Stimulated activated CD4-positive, alpha-beta T cell treated with anti-CD3 and anti-CD28 coated beads, TNF-alpha, amount 100 ng/mL, for 24 hours (primary cell): Measurements from ENCODE around the gene PARD3.

Experiments used
- DNase-seq, 3 experiments: peaks; one replicate each; pipeline ENCODE4 v3.0.0-alpha.2; 2020; ENCODE audit warnings: low read depth in 3 of 3

The PARD3 gene

DNA sequence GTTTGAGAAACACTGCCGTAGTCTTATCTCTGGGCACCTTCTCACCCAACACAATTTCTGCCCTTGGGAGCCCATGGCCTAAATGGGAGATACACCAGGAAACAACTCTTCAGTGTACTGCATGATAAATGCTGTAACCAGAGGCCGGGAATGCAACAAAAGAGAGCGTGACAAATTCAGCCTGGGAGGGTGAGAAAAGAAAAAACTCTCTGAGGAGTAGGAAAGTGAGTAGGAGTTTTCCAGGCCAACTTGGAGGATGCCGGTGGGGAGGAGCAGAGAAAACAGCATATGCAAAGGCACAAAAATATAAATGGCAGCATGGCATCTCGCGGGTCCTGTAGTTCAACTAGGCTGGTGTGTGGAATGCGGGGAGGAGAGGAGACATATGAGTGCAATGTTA lies 624.5 kb downstream of the PARD3 start:
- DNase-seq = no peak

DNA sequence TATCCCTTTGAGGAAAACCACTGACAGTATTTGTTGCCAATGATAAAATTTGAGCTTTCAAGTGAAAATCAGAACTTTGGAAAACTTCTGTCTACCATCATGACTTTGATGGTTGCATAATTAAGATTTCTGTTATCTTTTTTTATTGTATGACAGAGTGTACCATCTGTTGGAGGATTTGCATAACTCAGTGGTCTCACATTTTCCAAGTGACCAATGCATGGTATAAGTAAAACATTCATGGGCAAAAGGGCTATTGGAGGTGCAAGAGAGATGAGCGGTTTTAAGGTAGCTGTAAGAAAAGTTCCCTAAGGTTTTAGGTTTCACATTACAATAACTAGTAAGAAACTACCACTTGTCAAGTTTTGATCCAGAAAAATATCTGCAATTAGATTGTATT lies 625.3 kb downstream of the PARD3 start:
- DNase-seq = no peak

DNA sequence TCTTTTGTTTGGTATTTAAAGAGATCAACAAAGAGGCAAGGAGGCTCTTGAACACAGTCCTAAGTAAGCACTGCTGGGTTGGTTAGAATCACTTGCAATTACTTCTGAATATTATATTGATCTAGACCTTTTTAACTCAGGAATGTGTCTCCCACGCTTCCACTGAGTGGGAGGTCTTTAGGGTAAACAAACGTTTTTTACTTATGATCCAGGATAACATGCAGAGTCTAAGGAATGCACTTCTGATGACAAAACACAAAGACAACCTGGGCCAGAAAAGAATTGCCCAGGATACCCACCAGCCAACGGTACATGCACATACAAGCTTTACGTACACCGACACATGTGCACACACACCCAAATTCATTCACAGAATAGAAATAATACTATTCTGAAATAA lies 626.9 kb downstream of the PARD3 start:
- no peak for DNase-seq

DNA sequence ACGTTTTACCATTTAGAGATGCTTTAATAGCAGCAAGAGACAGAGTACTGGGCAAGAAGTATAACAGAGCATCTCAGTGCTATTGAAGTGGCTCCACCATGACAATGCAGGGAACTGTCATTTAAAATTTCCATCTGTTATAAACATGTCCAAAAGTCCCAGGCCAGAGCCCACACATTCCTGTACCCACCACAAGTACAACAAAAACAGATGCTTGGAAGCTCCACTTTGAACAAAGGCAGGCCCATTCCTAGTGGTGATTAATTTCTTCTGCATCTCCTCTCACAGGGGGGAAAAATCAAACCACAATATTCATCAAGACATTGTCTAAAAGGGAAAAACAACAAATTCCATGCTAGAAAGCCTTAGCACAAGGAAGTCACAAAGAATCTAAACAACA lies 627.9 kb downstream of the PARD3 start:
- no peak for DNase-seq

DNA sequence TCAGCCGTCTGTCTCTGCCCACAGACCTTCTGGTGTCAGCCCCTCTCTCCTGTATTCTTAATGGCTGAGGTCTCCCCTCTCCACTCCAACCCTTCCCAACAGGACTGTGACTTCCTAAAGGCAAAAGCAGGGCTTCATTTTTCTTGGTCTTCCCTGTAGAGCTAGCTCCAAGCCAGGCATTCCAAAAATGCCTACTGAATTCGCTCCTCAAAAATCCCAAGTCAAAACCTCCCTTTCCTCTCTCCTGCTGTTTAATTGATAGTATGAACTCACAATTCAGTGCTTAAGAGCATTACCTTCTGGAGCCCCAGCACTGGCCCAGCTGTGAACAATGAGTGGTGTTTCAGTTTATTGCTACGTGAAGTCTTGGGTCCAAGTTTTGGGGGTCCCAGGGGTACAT lies 628.4 kb downstream of the PARD3 start:
- no peak for DNase-seq

DNA sequence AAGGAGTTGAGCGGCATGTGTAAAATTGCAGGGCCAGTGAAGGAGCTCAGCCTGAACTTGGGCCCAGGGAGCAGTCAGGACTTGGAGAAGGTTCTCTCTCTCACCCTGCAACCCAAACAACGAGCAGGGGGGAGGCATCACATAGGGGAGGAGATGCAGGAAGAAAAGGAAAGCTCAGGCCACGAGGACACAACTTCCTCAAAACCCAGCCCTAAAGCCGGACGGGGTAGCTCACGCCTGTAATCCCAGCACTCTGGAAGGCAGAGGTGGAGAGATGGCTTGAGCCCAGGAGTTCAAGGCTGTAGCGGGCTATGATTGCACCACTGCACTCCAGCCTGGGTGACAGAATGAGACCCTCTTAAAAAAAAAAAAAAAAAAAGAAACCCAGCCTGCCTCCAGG lies 629.1 kb downstream of the PARD3 start:
- DNase-seq = no peak

DNA sequence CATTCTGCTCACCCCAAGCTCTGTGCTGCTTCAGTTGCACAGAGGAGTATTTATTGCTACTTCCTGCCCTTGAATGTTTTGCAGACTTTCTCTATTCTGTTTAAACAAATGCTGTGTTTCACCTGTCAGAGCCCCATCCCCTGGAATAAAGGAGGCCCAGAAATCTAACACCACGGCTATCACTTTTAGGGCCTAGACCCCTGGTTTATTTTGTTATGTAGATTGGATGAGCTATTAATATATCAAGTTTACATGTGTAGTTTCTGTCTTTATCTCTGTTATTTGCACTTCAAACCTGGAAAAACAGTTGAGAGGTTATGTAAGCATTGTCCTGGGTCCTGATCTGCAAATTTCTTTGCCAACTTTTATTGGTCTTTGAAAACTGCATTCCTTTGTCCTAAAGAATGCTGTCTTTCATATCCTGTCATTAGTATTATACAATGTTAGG lies 630.1 kb downstream of the PARD3 start:
- no peak for DNase-seq

DNA sequence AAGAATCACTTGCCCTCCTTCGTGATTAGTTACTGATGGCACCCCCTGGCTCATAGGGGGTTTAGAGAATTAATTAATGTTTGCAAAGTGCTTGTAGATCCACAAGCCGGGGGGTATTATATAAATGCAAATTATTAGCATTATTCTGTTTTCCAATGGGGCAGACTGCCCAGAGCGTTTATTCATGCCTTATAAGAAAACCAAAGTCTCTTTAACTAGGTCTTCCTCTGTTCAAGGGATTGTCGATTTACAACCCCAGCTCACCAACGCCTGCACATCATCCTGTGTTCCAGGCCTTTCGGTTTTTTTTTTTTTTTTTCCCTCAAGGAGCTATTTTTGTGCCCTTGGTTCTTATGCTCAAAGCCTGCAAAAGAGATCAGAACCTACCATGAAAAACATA lies 630.7 kb downstream of the PARD3 start:
- no peak for DNase-seq

DNA sequence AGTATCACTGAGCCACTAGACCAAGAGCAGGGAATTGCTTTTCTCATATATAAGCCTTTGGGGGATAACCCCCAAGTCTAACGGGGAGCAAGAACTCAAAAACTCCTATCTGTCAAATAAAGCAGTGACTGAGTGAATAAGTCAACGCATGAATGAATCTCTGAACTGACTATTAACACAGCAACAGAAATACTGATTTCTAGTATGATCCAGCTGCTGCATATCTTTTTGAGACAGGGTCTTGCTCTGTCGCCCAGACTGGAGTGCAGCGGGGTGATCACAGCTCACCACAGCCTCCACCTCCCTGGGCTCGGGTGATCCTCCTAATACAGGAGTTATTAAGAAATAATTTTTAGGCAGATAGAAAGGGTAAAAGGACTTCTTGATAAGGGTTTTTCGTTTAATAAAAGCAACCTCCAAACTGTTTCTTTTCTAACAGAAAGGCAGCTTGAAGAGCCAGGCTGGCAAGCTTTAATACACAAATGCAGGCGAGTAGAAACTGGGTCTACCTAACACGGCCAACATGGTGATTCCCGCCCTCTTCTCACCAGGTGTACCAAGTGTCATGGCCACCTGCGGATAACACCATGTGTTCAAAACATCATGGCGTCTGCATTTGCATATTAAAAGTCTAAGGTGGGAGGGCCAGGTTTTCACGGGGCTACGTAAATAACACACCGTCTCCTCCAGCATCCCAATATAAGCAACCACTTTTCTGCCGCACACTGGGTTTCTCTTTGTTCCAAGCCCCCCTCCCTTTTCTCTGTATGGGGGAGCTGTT lies 631.9 kb downstream of the PARD3 start:
- no peak for DNase-seq

DNA sequence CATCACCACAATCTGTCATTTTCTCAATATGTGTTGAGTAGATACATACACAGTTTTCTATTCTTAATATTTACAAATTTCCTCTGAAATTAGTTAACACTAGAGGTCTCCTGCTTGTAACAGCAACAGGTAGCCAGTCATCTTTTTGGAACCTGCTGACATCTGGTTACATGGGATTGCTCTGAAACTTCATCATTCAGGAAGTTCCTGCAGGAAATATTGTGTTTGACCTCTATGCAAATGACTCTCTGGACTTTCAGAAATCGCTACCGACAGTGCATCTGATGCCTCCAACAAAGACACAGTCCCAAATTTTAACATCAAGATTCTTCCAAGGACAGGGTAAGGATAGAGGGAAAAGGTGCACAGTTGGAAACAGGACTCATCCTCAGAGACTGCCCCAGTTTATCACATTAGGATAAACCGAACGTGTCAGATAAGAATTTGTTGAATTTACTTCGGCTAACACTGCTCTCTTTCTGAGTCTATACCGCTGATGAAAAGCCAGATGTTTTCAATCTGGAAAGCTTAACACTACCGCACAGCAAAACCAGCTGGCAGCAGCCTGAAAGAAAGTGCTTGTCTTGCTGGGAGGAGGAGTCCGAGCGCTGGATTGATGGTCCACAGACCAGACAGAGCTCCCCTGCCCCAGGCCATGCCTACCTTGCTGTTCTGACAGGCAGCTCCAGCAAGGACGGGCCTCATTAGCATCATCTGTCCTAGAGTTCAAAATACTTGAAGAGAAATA lies 633.4 kb downstream of the PARD3 start:
- DNase-seq = no peak

DNA sequence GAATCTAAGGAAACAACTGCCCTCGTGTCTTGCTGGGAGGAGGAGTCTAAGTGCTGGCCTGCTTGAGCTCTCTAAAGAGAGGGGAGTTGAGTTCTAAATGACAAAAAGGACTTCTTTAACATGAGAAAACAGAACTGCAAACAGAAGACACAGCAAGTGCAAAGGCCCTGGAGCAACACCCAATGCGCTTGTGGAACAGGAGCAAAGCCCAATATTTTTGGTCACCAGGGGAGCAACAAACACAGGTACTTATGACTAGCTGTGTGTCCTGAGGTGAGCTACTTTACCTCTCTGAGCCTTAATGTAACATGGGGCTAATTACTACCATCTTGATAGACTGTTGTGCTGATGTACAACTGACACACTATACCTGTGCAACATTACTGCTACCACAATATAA lies 634.3 kb downstream of the PARD3 start:
- DNase-seq = no peak

DNA sequence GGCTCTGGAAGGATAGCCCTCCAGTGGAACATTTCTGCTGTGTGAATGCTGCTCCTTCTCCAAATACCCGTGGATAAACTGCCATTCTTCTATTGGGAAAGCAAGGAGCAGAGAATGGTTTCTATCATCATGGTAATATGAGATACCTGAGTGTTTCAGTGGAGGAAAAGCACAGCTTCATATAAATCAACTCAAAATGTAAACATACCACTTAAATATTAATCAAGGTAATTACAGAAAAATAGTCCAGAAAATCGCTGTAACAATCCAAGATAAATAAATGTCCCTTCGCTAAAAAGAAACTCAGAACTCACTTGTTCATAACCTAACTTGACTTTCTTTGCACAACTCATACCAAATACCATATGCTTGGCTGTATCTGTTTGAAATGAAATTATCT lies 635.8 kb downstream of the PARD3 start:
- DNase-seq = no peak

DNA sequence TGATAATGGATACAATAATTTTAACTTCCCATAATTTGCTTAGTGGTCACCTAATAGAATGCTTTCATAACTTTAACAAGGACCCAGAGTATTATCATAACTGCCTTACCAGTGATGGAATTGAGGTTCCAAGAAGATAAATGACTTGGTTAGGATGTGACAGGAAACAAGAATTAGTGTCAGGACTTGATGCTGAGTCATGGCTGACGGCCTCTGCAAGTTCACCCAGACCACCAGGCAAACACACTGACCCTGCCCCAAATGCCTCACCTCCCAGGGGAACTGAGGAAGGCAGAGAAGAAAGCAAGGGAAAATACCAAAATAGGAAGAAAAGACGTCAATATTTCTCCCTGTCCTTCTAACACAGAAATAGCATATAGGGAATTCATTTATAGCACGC lies 636.3 kb downstream of the PARD3 start:
- DNase-seq = no peak

DNA sequence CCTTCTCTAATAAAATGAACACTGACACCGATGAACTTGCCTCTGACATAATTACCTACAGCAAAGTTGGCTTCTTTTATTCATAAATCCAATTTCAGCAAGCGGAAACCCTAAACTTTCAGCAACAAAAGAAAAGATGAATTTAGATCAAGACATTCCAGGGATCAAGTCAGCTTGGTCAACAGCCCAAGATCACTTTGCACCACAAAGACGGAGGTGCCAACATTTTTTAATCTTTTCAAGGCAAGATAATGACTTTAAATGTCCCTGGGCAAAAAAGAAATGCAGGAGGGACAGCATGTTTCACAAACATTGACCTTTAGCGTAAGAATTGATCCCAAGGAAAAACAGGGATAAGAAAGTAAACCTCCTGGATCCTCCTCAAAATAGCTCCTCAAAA lies 636.9 kb downstream of the PARD3 start:
- no peak for DNase-seq

DNA sequence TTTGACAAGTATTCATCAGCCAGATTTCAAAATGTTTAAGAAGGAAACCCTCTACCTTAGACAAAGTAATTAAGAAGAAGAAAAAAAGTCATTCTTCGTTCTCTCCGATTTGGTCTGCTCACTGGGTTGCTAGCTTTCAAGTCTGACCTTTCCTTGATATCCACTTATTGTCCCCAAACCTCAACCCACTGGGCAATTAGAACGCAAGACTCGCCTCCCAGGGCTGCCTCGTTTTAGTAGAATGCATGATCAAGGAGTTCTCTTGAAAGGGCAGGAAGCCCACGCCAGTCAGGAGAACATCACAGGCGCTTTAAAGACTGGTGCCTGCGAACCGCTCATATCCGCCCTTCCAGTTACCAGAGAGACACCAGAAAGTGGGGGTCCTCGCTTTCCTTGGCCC lies 637.7 kb downstream of the PARD3 start:
- no peak for DNase-seq

DNA sequence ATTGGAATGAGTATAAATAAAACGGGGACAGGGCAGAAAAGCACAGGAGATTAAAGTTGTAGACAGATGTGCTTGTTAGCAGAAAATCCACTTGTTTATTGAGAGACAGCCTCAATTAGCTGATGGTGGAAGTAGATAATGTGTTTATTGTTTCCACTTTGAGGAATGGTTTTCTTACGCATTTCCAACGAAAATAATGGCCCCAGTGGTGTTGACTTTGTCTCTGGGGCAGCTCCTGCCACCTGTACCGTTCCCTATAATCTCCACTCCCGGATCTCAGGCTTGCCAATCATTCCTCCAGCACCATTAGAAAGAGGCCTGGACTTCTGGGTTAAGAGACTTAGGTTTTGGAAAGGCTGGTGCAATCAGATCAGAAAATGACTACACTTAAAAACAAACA lies 638.7 kb downstream of the PARD3 start:
- DNase-seq = no peak

DNA sequence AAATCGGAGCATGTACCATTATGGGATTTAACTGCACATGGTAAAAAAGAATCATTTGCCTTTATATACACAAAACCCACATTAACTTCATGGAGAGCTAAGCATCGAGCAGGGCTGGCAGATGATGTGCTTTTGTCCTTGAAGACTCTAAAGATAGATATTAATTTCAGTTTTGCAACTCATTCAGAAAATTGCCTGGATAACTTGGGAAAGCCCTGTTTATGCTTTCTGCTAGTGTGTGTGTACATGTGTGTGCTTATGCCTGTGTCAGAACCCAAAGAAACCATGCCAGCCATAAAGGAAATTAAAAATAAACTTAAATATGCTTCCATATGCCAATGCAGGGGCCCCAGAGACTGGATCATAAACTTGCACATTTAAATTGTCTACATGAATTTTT lies 640.0 kb downstream of the PARD3 start:
- no peak for DNase-seq

DNA sequence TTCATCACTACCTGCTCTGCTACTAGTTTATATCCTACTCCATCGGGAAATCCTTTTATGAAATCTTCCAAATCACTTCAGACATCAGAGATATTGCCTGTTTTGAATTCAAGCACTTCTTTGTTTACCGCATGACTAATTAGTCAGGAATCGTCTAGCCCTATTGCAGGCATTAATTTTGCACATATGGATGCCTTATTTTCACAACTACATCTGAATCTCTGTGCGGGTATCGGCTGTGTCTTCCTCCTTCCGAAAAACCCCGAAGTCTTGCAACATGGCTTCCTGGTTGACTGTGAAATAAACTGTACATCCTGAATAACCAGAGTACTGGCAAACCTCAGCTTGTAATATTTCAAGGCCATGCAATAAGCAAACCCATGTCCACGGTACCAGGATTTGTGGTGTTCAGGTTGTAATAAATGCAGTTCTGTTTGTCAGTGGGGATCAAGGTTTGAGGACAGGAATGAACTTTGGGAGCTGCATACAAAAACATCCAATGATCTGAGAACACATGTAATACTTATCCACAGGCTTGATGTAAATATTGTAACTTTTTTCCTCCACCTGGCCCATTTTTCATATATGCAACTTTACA lies 642.1 kb downstream of the PARD3 start:
- no peak for DNase-seq

DNA sequence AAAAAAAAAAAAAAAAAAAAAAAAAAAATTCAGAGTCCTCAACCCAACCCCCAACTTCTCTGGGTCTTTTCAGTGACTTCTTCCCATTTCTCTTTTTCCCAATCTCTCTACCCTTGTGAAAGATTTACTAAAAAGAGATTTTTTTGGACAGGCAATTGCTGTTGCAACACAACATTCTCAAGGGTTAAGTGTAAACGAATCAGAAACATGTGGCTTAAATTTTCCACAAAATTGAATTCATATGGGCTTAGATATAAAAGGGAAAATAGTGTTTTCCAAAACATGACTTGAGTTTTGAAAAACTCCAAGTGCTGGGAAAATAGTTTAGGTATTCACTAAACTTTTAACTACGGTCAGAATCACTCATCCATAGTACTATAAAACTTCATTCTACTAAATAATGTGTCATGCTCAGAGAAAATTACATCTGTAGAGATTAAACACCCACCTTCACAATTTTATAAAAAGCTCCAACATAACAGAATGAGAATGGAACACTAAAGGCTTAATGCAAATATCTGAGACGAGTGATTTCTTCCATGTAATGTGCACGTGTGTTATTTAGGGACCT lies 643.1 kb downstream of the PARD3 start:
- DNase-seq = no peak

DNA sequence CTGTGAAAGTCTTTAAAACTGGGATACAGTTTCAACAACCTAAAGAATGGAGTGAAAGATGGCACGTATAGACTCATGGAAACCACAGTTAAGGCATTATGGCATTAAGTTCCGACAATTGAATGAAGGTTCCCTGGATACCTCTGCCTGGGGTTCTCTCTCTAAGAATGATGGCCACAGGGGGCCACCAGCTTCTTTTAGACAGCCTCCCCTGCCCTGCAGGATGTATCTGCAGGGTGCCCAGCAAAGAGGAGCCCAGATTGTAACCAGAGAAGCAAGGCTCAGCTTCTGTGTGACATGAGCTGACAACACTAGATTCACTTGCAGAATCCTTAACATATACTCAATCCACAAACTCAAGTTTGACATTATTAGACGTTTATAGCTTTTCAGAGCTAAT lies 645.4 kb downstream of the PARD3 start:
- DNase-seq = no peak

DNA sequence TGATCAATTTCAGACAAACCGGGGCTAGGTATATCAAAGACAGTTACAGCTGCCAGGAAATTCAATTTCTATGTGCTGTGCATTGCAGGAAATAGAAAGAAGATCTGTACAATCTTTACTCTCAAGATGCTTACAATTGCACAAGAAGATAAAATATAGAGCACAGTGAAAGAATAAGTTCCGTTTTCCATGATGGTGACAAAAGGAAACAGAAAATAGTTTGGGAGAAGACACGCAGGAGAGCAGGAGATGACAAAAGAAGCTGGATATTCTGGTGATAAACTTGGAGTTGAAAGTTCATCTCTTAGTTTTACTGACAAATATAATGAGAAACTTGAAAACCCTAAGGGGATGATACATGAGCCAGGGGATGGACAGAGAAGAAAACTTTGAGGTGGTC lies 646.0 kb downstream of the PARD3 start:
- DNase-seq = no peak

DNA sequence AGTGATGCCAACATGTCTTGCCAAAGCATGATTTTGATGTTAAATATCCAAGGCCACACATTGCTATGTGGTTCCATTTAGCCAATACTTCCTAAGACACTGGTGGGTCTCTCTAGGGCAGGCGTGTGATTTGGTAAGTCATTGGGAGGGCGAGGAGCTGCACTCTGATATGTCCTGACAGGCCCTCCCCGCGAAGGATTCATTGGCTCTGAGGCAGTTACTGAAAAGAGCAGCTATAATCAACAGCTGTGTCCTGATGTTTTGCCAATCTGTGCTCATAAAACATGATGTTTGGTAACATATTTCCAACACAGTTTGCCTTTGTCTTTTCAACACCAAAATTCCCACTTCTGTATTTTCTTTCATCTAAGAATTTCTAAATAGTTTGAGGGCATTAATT lies 646.7 kb downstream of the PARD3 start:
- DNase-seq = no peak

DNA sequence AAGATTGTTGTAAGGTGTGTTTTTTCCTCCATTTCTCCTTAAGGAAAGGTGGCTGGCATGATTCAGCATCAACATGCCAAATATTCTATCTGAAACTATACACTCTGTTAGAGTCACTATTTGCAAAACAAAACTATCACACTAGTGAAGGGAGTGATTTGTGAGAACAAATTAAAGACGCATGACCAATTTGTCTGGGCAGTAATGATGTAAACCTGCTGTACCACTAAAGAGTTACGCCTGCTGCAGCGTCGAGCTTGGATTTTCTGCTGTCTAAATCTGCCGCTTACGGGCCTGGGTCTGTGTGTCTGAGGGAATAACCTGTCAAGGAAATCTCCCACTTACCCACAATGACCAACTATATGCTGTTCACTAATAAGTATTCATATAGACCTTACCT lies 648.3 kb downstream of the PARD3 start:
- no peak for DNase-seq
